HG03520 (cell line): ENCODE measurements around the gene ZNF438.
"Not testable (repeated sequence)": the region's sequence is repeated elsewhere in the genome, so short reads cannot be mapped to it uniquely, and the experiment has no call there.

ENCODE experiments used
- ATAC-seq: cut with Tn5 transposase; IDR thresholded peaks from one replicate; pipeline ENCODE4 v1.9.1; 2021; ENCODE audit warnings: mild to moderate bottlenecking, moderate library complexity; ENCODE audit not compliant: unreplicated experiment

Gene ZNF438

GRCh38 chr10:30816159-30816819 is 215.4 kb downstream of the ZNF438 start:
- ATAC-seq: no peak

- no peak for ATAC-seq
These were observed 217.7 kb downstream of the ZNF438 start for GRCh38 chr10:30813872-30814481.

- no peak for ATAC-seq
These were observed 219.4 kb downstream of the ZNF438 start for GRCh38 chr10:30812018-30812851.

- no peak for ATAC-seq
These were observed 220.2 kb downstream of the ZNF438 start for GRCh38 chr10:30811276-30812017.

- ATAC-seq: no peak
These were observed 221.2 kb downstream of the ZNF438 start for GRCh38 chr10:30810416-30810815.

GRCh38 chr10:30806850-30807249 is 224.8 kb downstream of the ZNF438 start:
- no peak for ATAC-seq

- no peak for ATAC-seq
These were observed 226.6 kb downstream of the ZNF438 start for GRCh38 chr10:30805061-30805460.

GRCh38 chr10:30804478-30805055 is 227.1 kb downstream of the ZNF438 start:
- no peak for ATAC-seq

- ATAC-seq: no peak
These were observed 227.8 kb downstream of the ZNF438 start for GRCh38 chr10:30803892-30804322.

- no peak for ATAC-seq
These were observed 228.6 kb downstream of the ZNF438 start for GRCh38 chr10:30803058-30803457.

GRCh38 chr10:30800368-30800767 is 231.3 kb downstream of the ZNF438 start:
- ATAC-seq: no peak

- no peak for ATAC-seq
These were observed 232.9 kb downstream of the ZNF438 start for GRCh38 chr10:30798646-30799185.

- ATAC-seq: not testable (repeated sequence)
These were observed 236.6 kb downstream of the ZNF438 start for GRCh38 chr10:30795024-30795423.
